Stimulated activated CD4-positive, alpha-beta T cell treated with anti-CD3 and anti-CD28 coated beads, Interleukin-12 subunit alpha, Interleukin-12 subunit beta, amount 100 ng/mL, for 48 hours (primary cell): ENCODE results near the gene MYO5B.
"Not testable (repeated sequence)": the region's sequence is repeated elsewhere in the genome, so short reads cannot be mapped to it uniquely, and the experiment has no call there.

Experiments used
- DNase-seq, 3 donors: peaks; one replicate each; pipeline ENCODE4 v3.0.0-alpha.2; 2020; ENCODE audit warnings: low read depth in 2 of 3, low spot score in 1 of 3

Gene MYO5B

GRCh38 chr18:49808553-49809191 is 386.3 kb downstream of the MYO5B start:
- DNase-seq = not testable (repeated sequence)

- no peak for DNase-seq
Measured at GRCh38 chr18:49804096-49804495, 390.9 kb downstream of the MYO5B start.

GRCh38 chr18:49802623-49803022 is 392.3 kb downstream of the MYO5B start:
- DNase-seq = no peak

- DNase-seq = not testable (repeated sequence)
Measured at GRCh38 chr18:49800491-49800890, 394.5 kb downstream of the MYO5B start.

- not testable (repeated sequence) for DNase-seq
Measured at GRCh38 chr18:49799806-49800205, 395.1 kb downstream of the MYO5B start.

DNA sequence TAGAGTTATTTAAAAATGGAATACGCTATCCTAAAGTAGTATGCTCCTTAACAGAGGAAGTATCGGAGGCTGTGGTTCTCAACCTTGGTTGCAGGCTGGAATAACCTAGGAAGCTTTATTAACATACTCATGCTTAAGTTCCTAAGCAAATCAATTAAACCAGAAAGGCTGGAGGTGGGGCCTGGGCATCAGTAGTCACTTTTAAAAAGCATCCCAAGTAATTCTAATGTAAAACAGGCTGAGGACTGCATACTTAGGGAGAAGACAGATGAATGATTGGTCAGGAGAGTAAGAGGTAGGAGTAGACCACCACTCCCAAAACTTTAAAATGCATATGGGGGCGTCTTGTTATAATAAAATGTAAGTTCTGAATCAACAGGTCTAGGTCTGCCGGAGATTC is 396.9 kb downstream of the MYO5B start:
- no peak for DNase-seq

- no peak for DNase-seq
Measured at GRCh38 chr18:49795612-49796552, 399.1 kb downstream of the MYO5B start.

- no peak for DNase-seq
Measured at GRCh38 chr18:49794743-49795142, 400.2 kb downstream of the MYO5B start.

- DNase-seq = not testable (repeated sequence)
Measured at GRCh38 chr18:49789560-49790134, 405.3 kb downstream of the MYO5B start.

GRCh38 chr18:49788327-49788898 is 406.5 kb downstream of the MYO5B start:
- DNase-seq = no peak

DNA sequence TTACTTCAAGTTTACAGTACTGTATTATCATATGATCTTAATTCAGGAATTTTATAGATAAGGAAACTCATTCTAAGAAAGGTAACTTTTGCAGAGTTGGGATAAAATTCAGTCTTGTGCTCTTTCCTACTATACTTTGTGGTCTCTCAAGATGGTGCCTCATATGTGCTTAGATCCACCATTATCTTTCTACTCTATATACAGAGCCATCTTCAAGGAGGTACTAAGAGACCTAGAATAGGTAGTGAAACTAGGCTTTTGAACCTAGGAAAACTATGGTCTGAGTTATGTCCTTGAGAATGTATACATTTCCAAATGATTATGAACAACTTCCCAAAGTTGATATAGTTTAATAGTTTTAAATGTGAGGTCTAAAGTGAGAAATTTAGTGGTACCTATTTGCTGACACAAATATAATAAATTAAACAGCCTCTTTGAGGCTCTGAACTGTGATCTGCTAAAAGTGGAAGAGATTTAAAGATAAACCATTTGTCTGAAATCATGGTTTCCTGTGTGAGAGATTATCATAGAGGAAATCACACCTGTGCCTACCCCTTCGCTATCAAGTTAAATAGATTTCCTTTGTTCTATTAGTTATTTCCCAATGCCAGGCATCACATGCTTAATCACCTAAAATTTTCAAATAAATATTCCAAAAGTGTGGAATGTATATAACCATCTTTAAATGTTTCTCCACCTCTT is 408.8 kb downstream of the MYO5B start:
- DNase-seq = no peak

GRCh38 chr18:49784427-49785185 is 410.3 kb downstream of the MYO5B start:
- no peak for DNase-seq

DNA sequence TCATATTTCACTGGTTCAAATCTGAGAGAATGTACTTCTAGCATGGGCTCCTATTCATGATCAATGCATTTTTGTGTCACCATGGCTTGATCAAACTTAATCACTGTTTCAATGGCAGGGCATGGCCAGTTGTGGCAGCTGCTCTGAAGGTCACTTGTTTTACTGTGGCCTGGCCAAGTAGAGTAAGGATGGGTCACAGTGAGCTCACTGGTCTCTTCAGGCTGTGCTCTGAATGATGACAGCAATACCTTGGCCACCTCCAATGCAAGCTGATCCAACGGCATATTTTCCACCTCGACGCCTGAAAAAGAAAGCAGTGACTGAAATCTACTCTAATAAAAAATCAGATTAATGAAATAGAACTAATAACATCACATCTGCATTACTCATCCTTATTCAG is 411.3 kb downstream of the MYO5B start:
- DNase-seq = not testable (repeated sequence)

- no peak for DNase-seq
Measured at GRCh38 chr18:49778826-49779465, 416.0 kb downstream of the MYO5B start.
